AG09319 (cell line): ENCODE data around the gene SYTL1.

Experiments
- DNase-seq: peaks from one replicate; pipeline ENCODE4 v3.0.0-alpha.2; 2010; ENCODE audit warnings: low read depth; ENCODE audit errors: extremely low read depth
- TF ChIP-seq, protein P1 (sequence below): IDR thresholded peaks from 2 replicates; pipeline ENCODE4 v1.5.1; 2011; ENCODE audit warnings: low read depth, mild to moderate bottlenecking, inconsistent platforms, low read length, moderate library complexity

The SYTL1 gene

DNA sequence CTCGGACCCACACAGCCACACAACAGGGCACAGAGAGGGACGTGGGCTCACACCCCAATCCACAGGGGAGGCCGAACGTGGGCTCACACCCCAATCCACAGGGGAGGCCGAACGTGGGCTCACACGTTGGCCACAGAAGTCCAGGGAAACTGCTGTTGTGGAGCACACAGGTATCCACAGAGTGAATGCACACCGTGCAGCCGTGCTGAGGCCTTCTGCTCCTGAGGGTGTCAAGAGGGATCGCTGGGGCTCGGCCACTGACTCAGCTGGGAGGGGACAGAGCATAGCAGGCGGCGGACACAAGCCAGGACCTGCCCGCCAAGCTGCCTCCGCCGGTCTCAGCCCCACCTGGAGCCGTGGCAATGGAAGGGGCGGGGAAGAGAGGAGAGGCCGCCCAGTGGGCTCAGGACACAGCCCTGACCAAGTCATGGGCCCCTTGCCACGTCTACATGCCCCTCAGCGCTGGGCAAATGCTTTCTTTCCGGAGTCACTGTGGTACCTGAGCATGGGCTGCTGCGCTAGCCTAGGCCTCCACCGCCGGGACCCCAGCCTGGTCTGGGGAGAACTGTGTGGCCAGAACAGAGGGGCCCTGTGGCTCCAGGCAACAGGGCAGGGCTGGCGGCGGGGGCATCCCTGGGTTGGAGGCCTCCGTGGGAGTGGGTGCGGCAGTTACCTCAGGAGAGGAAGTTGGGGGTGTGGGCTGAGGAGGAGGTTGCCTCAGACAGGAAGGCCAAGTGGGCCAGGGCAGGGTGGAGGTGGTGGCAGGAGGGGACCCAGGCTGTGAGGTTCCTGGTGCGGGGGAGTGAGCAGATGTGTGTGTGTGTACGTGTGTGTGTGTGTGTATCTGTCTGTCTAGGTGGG is 1.2 kb downstream of the SYTL1 start:
- DNase-seq: no peak
- TF ChIP-seq, protein P1, sequence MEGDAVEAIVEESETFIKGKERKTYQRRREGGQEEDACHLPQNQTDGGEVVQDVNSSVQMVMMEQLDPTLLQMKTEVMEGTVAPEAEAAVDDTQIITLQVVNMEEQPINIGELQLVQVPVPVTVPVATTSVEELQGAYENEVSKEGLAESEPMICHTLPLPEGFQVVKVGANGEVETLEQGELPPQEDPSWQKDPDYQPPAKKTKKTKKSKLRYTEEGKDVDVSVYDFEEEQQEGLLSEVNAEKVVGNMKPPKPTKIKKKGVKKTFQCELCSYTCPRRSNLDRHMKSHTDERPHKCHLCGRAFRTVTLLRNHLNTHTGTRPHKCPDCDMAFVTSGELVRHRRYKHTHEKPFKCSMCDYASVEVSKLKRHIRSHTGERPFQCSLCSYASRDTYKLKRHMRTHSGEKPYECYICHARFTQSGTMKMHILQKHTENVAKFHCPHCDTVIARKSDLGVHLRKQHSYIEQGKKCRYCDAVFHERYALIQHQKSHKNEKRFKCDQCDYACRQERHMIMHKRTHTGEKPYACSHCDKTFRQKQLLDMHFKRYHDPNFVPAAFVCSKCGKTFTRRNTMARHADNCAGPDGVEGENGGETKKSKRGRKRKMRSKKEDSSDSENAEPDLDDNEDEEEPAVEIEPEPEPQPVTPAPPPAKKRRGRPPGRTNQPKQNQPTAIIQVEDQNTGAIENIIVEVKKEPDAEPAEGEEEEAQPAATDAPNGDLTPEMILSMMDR: no peak

DNA sequence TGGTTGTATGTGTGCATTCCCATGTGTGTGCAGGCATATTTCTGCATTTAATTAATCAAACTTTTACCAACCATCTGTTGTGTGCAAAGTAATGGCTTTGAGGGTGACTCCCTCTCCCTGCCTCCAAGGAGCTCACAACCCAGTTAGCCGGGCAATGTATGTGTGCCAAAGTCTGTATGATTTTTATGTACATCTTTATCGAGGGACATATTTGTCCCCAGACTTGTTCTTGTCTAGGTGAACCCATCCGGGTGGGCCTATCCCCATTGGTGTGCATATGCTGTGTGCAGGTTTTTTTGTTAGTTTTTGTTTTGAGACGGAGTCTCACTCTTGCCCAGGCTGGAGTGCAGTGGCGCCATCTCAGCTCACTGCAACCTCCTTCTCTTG is 1.8 kb downstream of the SYTL1 start:
- DNase-seq: no peak
- TF ChIP-seq, protein P1: no peak

DNA sequence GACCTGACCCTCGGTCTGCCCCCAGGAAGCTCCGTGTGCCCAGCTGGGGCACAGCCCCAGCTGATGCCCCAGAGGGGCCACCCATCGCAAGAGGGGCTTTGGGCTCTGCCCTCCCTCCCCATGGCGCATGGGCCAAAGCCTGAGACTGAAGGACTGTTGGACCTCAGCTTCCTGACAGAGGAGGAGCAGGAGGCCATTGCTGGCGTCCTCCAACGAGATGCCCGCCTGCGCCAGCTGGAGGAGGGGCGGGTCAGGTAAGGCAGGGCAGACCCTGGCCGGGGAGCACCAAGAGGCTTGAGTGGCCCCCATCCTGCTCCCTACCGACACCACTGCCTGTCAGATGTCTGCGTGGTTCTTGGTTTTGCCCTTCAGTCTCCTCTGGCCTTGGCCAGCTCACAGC is 3.5 kb downstream of the SYTL1 start:
- TF ChIP-seq, protein P1: no peak
- DNase-seq: no peak

DNA sequence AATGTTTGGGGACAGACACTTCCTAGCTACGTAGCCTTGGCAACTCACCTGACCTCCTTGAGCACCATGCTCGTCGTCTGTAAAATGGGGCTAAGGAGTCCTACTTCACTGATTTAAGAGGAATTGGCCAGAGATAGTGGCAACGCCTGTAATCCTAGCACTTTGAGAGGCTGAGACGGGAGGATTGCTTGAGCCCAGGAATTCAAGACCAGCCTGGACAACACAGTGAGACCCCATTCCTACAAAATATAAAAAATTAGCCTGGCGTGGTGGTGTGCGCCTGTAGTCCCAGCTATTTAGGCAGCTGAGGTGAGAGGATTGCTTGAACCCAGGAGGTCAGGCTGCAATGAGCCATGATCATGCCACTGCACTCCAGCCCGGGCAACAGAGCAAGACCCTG is 4.5 kb downstream of the SYTL1 start:
- DNase-seq: no peak
- TF ChIP-seq, protein P1: no peak

DNA sequence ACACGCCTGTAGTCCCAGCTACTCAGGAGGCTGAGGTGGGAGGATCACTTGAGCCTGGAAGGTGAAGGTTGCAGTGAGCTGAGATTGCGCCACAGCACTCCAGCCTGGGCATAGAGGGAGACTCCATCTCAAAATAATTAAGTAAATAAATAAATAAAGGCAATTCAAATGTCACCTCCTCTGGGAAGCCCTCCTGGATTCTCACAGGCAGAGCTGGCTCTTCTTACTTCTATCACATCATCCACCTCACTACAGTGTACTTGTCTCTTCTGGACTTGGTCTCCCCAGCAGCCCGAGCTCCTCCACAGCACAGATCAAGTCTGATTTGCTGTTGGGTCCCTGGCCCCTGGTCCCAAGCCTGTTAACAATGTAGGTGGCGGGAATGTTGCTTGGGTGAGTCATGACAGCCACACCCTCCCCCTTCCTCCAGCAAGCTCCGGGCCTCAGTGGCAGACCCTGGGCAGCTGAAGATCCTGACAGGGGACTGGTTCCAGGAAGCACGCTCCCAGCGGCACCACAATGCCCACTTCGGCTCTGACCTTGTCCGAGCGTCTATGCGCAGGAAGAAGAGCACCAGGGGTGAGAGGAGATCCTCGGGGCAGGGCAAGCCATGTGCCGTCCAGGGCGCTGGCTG is 5.3 kb downstream of the SYTL1 start:
- DNase-seq: no peak
- TF ChIP-seq, protein P1: no peak

DNA sequence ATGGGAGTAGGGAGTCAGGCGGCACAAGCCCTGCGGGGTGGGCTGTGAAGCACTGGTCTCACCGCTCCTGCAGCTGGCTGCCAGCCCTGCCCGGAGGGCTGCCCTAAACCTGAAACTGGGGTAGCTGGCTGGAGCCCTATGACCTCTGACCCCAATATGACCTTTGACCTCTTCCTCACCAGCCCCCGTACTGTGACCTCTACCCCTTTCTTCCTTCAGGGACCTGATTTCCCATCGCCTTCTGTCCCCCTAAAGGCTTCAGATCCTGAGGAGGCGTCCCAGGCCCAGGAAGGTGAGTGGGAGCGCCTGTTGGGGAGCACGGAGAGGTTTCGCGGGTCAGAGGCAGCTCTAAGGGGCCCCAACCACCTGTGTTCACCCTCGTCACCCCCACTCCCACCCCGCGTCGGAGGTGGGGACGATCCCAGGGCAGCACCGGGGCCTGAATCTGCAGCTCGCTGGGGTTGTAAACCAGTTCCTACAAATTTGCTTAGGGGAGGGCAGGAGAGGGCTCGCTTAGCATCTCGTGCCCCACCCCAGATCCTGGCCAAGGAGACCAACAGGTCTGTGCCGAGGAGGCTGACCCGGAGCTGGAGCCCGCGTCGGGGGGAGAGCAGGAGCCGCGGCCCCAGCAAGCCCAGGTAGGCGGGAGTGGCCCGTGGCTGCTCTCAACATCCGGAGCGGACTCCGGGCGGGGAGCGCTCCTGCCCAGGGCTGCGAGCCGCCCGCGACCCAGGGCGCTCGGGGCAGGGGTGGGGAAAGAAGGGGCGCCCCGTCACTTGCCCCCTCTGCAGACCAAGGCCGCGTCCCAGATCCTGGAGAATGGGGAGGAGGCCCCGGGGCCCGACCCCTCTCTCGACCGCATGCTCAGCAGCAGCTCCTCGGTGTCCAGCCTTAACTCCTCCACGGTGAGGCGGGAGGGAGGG is 7.3 kb downstream of the SYTL1 start:
- TF ChIP-seq, protein P1: no peak
- no peak for DNase-seq
